Muscle layer of colon (tissue), 2 donors: ENCODE measurements around the gene CACNA1D.

Experiments used
- H3K27ac ChIP-seq: one replicate; pipeline ENCODE4 v1.7.0; 2013; ENCODE audit warnings: low read depth, mild to moderate bottlenecking, low read length, moderate library complexity
- H3K27me3 ChIP-seq, 2 donors: one replicate each; pipeline ENCODE4 v1.7.0; 2013; ENCODE audit warnings: low read length in 2 of 2, mild to moderate bottlenecking in 2 of 2; ENCODE audit not compliant: insufficient read depth in 2 of 2, control insufficient read depth in 1 of 2
- H3K36me3 ChIP-seq: one replicate; pipeline ENCODE4 v1.7.0; 2013; ENCODE audit warnings: mild to moderate bottlenecking, low read length; ENCODE audit not compliant: insufficient read depth
- H3K4me1 ChIP-seq: one replicate; pipeline ENCODE4 v1.7.0; 2013; ENCODE audit warnings: mild to moderate bottlenecking, low read length; ENCODE audit not compliant: insufficient read depth
- H3K4me3 ChIP-seq, 2 donors: one replicate each; pipeline ENCODE4 v1.7.0; 2013; ENCODE audit warnings: low read length in 2 of 2, low read depth in 1 of 2, mild to moderate bottlenecking in 1 of 2, moderate library complexity in 1 of 2
- H3K9ac ChIP-seq: one replicate; pipeline ENCODE4 v1.7.0; 2013; ENCODE audit warnings: low read length
- H3K9me3 ChIP-seq: one replicate; pipeline ENCODE4 v1.7.0; 2013; ENCODE audit warnings: mild to moderate bottlenecking, low read length
- donor health status: abdominal sarcoma.
- donor health status: Adenocarcinoma of cecum.

CACNA1D gene

DNA sequence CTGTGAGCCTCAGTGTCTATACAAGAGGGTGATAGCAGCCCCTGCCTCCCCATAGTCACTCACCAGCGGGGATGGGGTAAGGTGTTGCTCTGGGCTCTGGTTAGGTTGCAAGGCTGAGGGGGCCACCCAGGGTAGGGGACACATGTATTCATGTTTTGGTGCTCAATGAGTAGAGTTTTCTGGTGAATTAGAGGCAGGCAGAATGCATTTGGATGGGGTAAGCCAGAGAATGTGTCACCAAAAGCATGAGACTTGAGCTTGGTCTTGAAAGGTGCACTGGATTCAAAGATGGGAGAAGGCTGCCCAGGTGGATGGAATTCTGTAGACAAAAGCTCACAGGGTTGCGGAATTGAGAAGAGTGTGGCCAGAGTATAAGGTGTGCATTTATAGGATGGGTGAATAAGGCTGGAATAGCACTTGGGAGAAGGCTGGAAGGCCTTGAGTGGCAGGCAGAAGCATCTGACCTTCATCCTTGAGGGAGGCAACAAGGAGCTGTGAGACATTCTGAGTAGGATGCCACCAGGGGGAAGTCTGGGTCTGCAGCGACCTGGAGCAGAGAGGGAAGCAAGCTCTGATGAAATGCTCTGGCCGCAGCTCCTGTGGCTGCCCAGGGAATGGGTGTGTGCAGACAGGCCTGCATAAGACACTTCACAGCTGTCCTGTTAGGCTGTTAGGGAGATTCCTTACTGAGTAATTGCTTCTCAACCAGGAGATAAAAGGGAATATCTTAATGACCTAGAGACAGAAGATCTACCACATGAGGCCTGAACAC is 202.2 kb downstream of the CACNA1D start:
- Histone ChIP-seq H3K4me3 (no peak overlapping the region), H3K9me3 (no peaks in the 10 kb centered on the region), H3K4me1 (no peaks in the 10 kb centered on the region), H3K27ac (no peak overlapping the region), H3K36me3 (no peaks in the 10 kb centered on the region), H3K9ac (no peak overlapping the region), H3K27me3 (no peaks in the 10 kb centered on the region)

- no peak overlapping the region for H3K27ac ChIP-seq
- no peaks in the 10 kb centered on the region for H3K4me1 ChIP-seq
- no peaks in the 10 kb centered on the region for H3K27me3 ChIP-seq
- H3K4me3 ChIP-seq = no peak overlapping the region
- H3K36me3 ChIP-seq = no peaks in the 10 kb centered on the region
- no peak overlapping the region for H3K9ac ChIP-seq
- no peaks in the 10 kb centered on the region for H3K9me3 ChIP-seq
Observed at GRCh38 chr3:53700441-53700840, 206.0 kb downstream of the CACNA1D start.

DNA sequence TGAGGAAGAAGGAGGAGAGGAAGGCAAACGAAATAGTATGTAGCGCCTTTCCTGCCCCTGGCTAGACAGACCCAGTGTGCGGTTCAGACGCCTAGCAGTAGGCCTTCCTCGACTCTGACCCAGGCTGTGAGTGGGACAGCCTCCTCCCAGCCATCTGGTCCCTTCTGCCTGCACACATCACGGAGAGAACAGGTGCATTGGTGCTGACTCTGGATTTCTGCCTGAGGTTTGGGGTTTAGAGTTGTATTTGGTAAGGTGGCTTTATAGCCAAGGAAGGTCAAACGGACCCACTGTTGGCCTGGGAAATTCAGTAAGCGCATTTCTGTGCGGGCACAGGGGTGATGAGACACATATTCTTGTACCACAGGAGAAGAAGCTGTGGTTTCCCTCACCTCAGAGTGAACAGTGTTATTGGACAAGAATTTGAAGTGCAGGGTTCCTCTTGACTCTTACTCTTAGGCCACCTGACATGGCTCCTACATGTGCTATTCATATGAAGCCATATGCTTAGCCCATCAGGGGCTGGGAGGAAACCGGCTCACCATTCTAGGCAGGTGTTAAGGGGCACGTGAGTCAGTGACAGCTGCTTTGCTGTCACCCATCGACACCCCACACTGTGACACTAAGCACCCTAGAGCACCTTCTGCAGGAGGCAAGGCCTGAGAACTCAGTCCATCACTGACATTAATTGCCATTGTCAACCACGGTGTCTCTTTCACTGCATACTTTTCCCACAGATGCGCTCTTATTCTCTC is 208.5 kb downstream of the CACNA1D start:
- Histone ChIP-seq H3K9me3 (no peaks in the 10 kb centered on the region), H3K9ac (no peak overlapping the region), H3K27me3 (no peaks in the 10 kb centered on the region), H3K27ac (no peak overlapping the region), H3K4me1 (no peaks in the 10 kb centered on the region), H3K4me3 (no peak overlapping the region), H3K36me3 (no peaks in the 10 kb centered on the region)

- no peak overlapping the region for H3K9ac ChIP-seq
- H3K27ac ChIP-seq = no peak overlapping the region
- H3K4me3 ChIP-seq = no peak overlapping the region
- no peaks in the 10 kb centered on the region for H3K36me3 ChIP-seq
- H3K4me1 ChIP-seq = no peaks in the 10 kb centered on the region
- H3K9me3 ChIP-seq = no peaks in the 10 kb centered on the region
- H3K27me3 ChIP-seq = no peaks in the 10 kb centered on the region
Observed at GRCh38 chr3:53703630-53704362, 209.4 kb downstream of the CACNA1D start.

DNA sequence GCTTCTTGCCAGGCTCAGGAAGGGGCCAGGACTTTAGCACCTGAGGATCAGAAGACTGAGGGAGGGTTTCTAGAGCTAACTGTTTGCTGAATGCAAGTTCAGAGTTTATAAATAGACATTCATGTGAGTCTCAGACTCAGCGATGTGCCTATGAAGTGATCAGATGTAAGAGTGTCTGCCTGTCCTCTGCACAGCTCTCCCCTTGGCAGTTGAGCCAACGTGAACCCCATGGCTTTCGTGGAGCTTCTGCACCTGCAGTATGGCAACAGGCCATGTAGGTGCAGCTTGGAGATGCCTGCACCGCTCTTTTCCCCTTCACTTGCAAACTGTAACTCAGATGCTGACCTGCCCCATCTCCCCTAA is 209.9 kb downstream of the CACNA1D start:
- no peaks in the 10 kb centered on the region for H3K4me1 ChIP-seq
- no peak overlapping the region for H3K27ac ChIP-seq
- H3K4me3 ChIP-seq = no peak overlapping the region
- H3K9ac ChIP-seq = no peak overlapping the region
- no peaks in the 10 kb centered on the region for H3K36me3 ChIP-seq
- no peaks in the 10 kb centered on the region for H3K9me3 ChIP-seq
- no peaks in the 10 kb centered on the region for H3K27me3 ChIP-seq

DNA sequence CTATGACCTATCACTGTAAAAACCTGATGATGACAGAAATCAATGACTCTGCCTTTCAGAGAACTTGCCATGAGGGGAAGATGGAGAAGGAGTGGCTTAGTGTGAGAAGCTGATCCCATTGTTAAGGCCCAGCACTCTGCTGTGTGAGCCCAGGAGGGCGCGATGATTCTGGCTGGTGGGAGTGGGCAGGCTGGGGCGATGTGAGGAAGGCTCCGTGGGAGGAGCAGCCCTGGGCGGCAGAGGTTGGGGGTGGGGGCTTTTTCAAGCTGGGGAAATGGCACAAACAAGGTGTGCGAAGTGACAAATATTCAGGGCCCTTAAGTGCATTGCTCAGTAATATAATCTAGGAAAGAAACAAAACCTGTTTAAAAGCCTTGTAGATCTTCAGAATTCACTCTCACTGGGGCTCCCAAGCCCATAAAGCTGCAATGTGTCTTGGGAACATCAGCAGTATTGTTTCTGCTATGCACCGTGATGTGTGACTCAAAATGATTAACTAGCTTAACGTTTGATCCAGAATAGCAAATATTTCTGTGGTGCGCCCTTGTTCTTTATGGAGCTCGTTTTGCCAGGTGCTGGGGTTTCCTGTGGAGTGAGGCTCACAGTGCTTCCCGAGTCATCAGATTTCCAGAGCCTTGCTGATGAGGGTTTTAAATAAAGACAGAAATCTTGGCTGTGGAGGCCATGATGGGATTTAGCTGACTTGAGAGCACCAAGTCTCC is 210.8 kb downstream of the CACNA1D start:
- no peak overlapping the region for H3K27ac ChIP-seq
- H3K36me3 ChIP-seq = no peaks in the 10 kb centered on the region
- H3K4me1 ChIP-seq = peaks cover 5% of the 10 kb centered on the region

GRCh38 chr3:53705774-53706173 is 211.4 kb downstream of the CACNA1D start:
- Histone ChIP-seq H3K4me1 (peaks cover 7% of the 10 kb centered on the region), H3K9ac (no peak overlapping the region), H3K27me3 (no peaks in the 10 kb centered on the region), H3K9me3 (no peaks in the 10 kb centered on the region), H3K4me3 (no peak overlapping the region), H3K27ac (no peak overlapping the region), H3K36me3 (no peaks in the 10 kb centered on the region)

More for the DNA sequence above, 210.8 kb downstream of the CACNA1D start:
- Histone ChIP-seq H3K27me3 (no peaks in the 10 kb centered on the region), H3K4me3 (no peak overlapping the region), H3K9ac (no peak overlapping the region), H3K9me3 (no peaks in the 10 kb centered on the region)

DNA sequence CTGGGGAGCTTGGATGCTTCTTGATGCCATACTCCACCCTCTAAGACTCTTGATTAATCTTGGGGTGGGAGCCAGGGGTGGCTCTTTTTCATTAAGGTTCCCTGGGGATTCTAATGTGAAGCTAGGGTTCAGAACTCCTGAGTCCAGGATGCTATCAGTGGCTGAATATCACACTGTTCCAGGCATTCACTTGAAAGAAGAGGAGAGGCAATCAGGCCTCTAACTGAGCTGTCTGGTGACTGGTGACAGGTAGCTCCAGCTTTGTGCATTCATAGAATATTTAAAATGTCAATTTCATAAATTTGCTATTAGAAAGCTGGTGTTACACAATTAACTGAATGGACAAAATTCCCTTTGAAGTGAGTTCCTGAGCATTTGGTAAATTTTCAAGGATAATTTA is 212.8 kb downstream of the CACNA1D start:
- H3K36me3 ChIP-seq = no peaks in the 10 kb centered on the region
- H3K27me3 ChIP-seq = no peaks in the 10 kb centered on the region
- H3K9me3 ChIP-seq = no peaks in the 10 kb centered on the region
- peaks cover 7% of the 10 kb centered on the region for H3K4me1 ChIP-seq
- H3K9ac ChIP-seq = no peak overlapping the region
- H3K4me3 ChIP-seq = no peak overlapping the region
- H3K27ac ChIP-seq = no peak overlapping the region

GRCh38 chr3:53708001-53708621 is 213.7 kb downstream of the CACNA1D start:
- Histone ChIP-seq H3K27me3 (no peaks in the 10 kb centered on the region), H3K4me3 (no peak overlapping the region), H3K4me1 (peaks cover 7% of the 10 kb centered on the region), H3K36me3 (no peaks in the 10 kb centered on the region), H3K9me3 (no peaks in the 10 kb centered on the region), H3K27ac (no peak overlapping the region), H3K9ac (no peak overlapping the region)

GRCh38 chr3:53709256-53709655 is 214.8 kb downstream of the CACNA1D start:
- H3K27ac ChIP-seq = no peak overlapping the region
- H3K9me3 ChIP-seq = no peaks in the 10 kb centered on the region
- peaks cover 7% of the 10 kb centered on the region for H3K4me1 ChIP-seq
- H3K36me3 ChIP-seq = no peaks in the 10 kb centered on the region
- no peak overlapping the region for H3K4me3 ChIP-seq
- H3K9ac ChIP-seq = no peak overlapping the region
- no peaks in the 10 kb centered on the region for H3K27me3 ChIP-seq
